Spleen (tissue), 11 donors: ENCODE data around the gene EFL1. TPM values are rescaled to one million over a fixed set of nuclear protein-coding genes. Genes with fewer than 3 reads are reported as not detected.

ENCODE experiments used
- DNase-seq: peaks from one replicate; pipeline ENCODE4 v3.0.0-alpha.2; 2020
- H3K27ac ChIP-seq, 8 donors: fragments of 200-600 bp; sonication (generic) in 7 of 8; 1 replicate in 4 of 8; 2 replicates in 4 of 8; pipeline versions ENCODE4 v1.5.0 to v1.8.0; 2016 to 2021; ENCODE audit warnings: inconsistent platforms in 4 of 8, mild to moderate bottlenecking in 4 of 8, moderate library complexity in 1 of 8
- H3K27me3 ChIP-seq, 7 donors: fragments of 200-600 bp; sonication (generic) in 6 of 7; replicated peaks in 1 of 7; 1 replicate in 4 of 7; 2 replicates in 3 of 7; pipeline versions ENCODE4 v1.5.0 to v1.8.0; 2016 to 2021; ENCODE audit warnings: inconsistent platforms in 3 of 7, mild to moderate bottlenecking in 1 of 7
- H3K36me3 ChIP-seq, 6 donors: fragments of 200-600 bp; sonication (generic) in 5 of 6; 1 replicate in 4 of 6; 2 replicates in 2 of 6; pipeline versions ENCODE4 v1.5.0 to v1.8.0; 2016 to 2021; ENCODE audit warnings: inconsistent platforms in 2 of 6
- H3K4me1 ChIP-seq, 6 donors: fragments of 200-600 bp; sonication (generic) in 5 of 6; 1 replicate in 3 of 6; 2 replicates in 3 of 6; pipeline versions ENCODE4 v1.5.0 to v1.8.0; 2016 to 2021; ENCODE audit warnings: inconsistent platforms in 3 of 6
- H3K4me3 ChIP-seq, 8 donors: fragments of 200-600 bp; sonication (generic) in 7 of 8; 1 replicate in 4 of 8; 2 replicates in 4 of 8; pipeline versions ENCODE4 v1.5.0 to v1.8.0; 2016 to 2021; ENCODE audit warnings: inconsistent platforms in 4 of 8, mild to moderate bottlenecking in 4 of 8, moderate library complexity in 2 of 8
- H3K9me3 ChIP-seq, 8 donors: fragments of 200-600 bp; sonication (generic) in 7 of 8; 1 replicate in 4 of 8; 2 replicates in 4 of 8; pipeline versions ENCODE4 v1.5.0 to v1.8.0; 2016 to 2021; ENCODE audit warnings: inconsistent platforms in 4 of 8
- CTCF ChIP-seq, 11 experiments: fragments of 200-600 bp in 7 of 11; fragments of 450-650 bp in 4 of 11; sonication (generic) in 4 of 11; IDR thresholded peaks in 8 of 11; conservative IDR thresholded peaks in 3 of 11; 1 replicate in 7 of 11; 2 replicates in 4 of 11; pipeline versions ENCODE4 v1.4.0 to v1.8.0; 2016 to 2021; ENCODE audit warnings: antibody characterized with exemption in 11 of 11, inconsistent platforms in 4 of 11, mild to moderate bottlenecking in 1 of 11
- POLR2A ChIP-seq, 3 donors: fragments of 450-650 bp; IDR thresholded peaks; one replicate each; pipeline ENCODE4 v1.5.1; 2017; ENCODE audit warnings: antibody characterized with exemption in 3 of 3, mild to moderate bottlenecking in 1 of 3
- POLR2AphosphoS5 ChIP-seq, 3 donors: sonication (generic); formaldehyde crosslinking; IDR thresholded peaks; one replicate each; pipeline ENCODE4 v1.5.1; 2017; ENCODE audit warnings: antibody characterized with exemption in 3 of 3
- WGBS, 5 donors: extraction: QIAGEN DNeasy Blood & Tissue Kit in 3 of 5; methylation state at CpG; one replicate each; pipeline versions ENCODE4 v1.1.5 to v1.1.7; 2013 to 2018; 5-methylcytosine and 5-hydroxymethylcytosine counted together
- intact Hi-C: fragments of 100-400 bp; cut with DNase I; formaldehyde crosslinking; loops from one replicate; pipeline ENCODE4 v1.15.0; 2023; ENCODE audit warnings: low total_unique reads
- polyA plus RNA-seq, 3 donors: library from polyadenylated mRNA; stranded (reverse); fragments of 200-250 nt; gene quantifications; one replicate each; pipeline ENCODE4 v1.2.1, GENCODE V29; 2013
- total RNA-seq, 7 donors: library from RNA; depleted of rRNA in 3 of 7; stranded (reverse); fragments of >200 nt in 3 of 7; fragmentation: NEBNext Ultra II Directional in 4 of 7; extraction: Animal tissue kit (Norgen Biotek cat#: 25700) in 4 of 7; gene quantifications; one replicate each; pipeline versions ENCODE4 v1.1.0 to v1.2.1, GENCODE V29; 2016 to 2021
- donor health status: healthy with polysubstance abuse.
- donor health status: DM: no; HTN: no; CAD: no; lungs with moderate emphysema.
- donor health status: DM: no; HTN: no; CAD: no.
- donor health status: Bipolar disorder and iron deficiency.
- donor health status: healthy.
- donor health status: DM: no; HTN: no; CAD: no.
- donor health status: DM: yes; HTN: yes; CAD: no.

The EFL1 gene
- total and polyA plus RNA-seq, 10 donors = 3.1 to 21.9 (median 17.4) TPM

DNA sequence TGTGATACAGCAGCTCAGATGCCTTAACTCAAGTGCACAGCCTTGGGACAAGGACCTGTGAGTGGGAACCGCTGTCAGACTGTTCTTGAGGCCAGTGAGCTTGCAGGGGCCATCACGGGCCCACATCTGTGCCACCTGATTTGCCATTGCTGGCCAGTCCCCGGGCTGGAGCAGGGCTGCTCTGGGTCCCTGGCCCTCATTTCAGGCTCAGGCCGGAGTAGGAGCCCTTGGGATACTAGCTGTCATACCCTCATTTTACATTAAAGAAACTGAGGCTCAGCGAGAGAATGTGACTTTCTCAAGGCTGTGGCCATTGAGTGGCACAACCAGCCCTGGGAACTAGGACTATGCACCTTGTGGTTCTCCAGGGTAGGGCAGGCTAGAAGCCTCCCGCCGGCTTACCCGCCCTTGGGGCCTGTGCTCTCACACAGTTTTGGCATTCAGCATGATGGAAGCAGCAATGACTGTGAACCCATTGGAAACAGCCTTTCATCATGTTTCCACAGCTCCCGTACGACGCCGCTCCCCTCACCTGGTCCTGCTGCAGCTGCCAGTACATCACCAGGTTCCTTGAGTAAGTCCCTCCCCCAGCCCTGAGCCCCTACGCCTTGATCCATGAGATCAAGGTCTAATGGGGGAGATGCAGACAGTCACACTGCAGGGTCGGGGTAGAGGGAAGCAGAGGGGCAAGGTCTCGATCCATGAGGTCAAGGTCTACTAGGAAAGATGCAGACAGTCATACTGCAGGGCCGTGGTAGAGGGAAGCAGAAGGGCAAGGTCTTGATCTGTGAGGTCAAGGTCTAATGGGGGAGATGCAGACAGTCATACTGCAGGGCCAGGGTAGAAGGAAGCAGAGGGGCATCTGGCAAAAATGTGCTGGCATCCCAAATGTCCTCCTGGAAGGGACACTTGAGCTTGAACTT is 44.5 kb upstream of the EFL1 start:
- intact Hi-C loops = no loop called here
- no peaks in the 10 kb centered on the region for H3K36me3 ChIP-seq
- H3K27me3 ChIP-seq = no peaks in the 10 kb centered on the region
- 81 to 90% (median 86%) methylated on average over 13 to 16 of the region's 16 CpGs for WGBS, 5 donors
- H3K9me3 ChIP-seq = peaks cover 0 to 13% (median 0%) of the 10 kb centered on the region in 8 donors
- H3K4me3 ChIP-seq = no peak overlapping the region
- no peak overlapping the region for H3K27ac ChIP-seq
- no peak for TF ChIP-seq CTCF (IDR thresholded peaks at IDR 0.05 in 8 of 11, conservative IDR thresholded peaks at IDR 0.05 in 3 of 11)
- TF ChIP-seq POLR2AphosphoS5 (IDR thresholded peaks at IDR 0.05) = no peak
- TF ChIP-seq POLR2A (IDR thresholded peaks at IDR 0.05) = no peak
- no peaks in the 10 kb centered on the region for H3K4me1 ChIP-seq
- no peak for DNase-seq

DNA sequence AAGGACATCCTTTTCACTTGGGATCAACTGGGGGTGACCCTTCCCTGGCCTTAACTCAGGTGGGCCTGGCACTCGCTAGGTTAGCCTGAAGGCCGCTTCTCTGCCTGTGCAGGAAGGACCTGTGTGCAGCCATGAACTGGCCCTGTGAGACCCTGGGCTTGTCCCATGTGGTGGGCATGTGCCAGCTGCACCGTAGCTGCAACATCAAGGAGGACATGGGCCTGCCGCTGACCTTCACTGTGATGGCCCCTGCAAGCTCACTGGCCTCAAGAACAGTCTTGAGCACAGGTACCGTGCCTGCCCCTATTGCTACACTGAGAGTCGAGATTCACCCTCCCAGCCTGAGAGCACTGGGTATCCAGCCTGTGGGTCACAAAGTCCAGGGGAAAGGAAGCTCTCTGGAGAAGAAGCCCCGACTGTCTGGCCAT is 43.1 kb upstream of the EFL1 start:
- Histone ChIP-seq H3K36me3 (no peaks in the 10 kb centered on the region), H3K4me1 (no peaks in the 10 kb centered on the region), H3K27me3 (no peaks in the 10 kb centered on the region), H3K4me3 (no peak overlapping the region), H3K9me3 (peaks cover 0 to 9% (median 0%) of the 10 kb centered on the region in 8 donors), H3K27ac (no peak overlapping the region)
- DNase-seq = no peak
- 71 to 95% (median 91%) methylated on average over 1 to 7 of the region's 7 CpGs for WGBS, 5 donors
- no peak for TF ChIP-seq CTCF (IDR thresholded peaks at IDR 0.05 in 8 of 11, conservative IDR thresholded peaks at IDR 0.05 in 3 of 11)
- no peak for TF ChIP-seq POLR2A (IDR thresholded peaks at IDR 0.05)
- no peak for TF ChIP-seq POLR2AphosphoS5 (IDR thresholded peaks at IDR 0.05)
- intact Hi-C loops = no loop called here

DNA sequence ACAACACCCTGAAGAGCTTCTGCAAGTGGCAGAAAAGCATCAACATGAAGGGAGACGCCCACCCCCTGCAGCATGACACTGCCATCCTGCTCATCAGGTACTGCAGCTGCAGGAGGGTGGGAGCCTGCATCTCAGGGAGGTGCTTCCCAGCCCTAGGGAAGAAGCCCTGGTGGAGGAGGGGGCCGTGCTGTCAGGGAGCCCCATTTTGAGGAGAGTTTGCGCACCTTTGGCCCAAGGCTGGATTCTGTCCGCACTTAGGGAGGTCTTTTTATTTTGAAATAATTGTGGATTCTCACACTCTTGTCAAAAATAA is 42.2 kb upstream of the EFL1 start:
- DNase-seq = no peak
- intact Hi-C loops = no loop called here
- peaks cover 0 to under 1% (median 0%) of the 10 kb centered on the region in 8 donors for H3K9me3 ChIP-seq
- no peak overlapping the region for H3K27ac ChIP-seq
- no peaks in the 10 kb centered on the region for H3K36me3 ChIP-seq
- no peak overlapping the region for H3K4me3 ChIP-seq
- WGBS, 5 donors = 86 to 100% (median 92%) methylated on average over 3 to 4 of the region's 4 CpGs
- H3K4me1 ChIP-seq = no peaks in the 10 kb centered on the region
- H3K27me3 ChIP-seq = no peaks in the 10 kb centered on the region
- TF ChIP-seq POLR2AphosphoS5 (IDR thresholded peaks at IDR 0.05) (no peak), POLR2A (IDR thresholded peaks at IDR 0.05) (no peak), CTCF (IDR thresholded peaks at IDR 0.05 in 8 of 11, conservative IDR thresholded peaks at IDR 0.05 in 3 of 11) (no peak)

GRCh38 chr15:82303956-82304777 is 41.6 kb upstream of the EFL1 start:
- intact Hi-C loops = no loop called here

More at GRCh38 chr15:82303956-82304777, 41.6 kb upstream of the EFL1 start:
- Histone ChIP-seq H3K36me3 (no peaks in the 10 kb centered on the region), H3K9me3 (no peaks in the 10 kb centered on the region), H3K4me1 (no peaks in the 10 kb centered on the region), H3K27ac (no peak overlapping the region), H3K4me3 (no peak overlapping the region), H3K27me3 (no peaks in the 10 kb centered on the region)
- 92 to 97% (median 95%) methylated on average over 9 to 12 of the region's 12 CpGs for WGBS, 5 donors
- TF ChIP-seq POLR2A (IDR thresholded peaks at IDR 0.05) (no peak), POLR2AphosphoS5 (IDR thresholded peaks at IDR 0.05) (no peak), CTCF (IDR thresholded peaks at IDR 0.05 in 8 of 11, conservative IDR thresholded peaks at IDR 0.05 in 3 of 11) (no peak)
- DNase-seq = no peak
